GM21528 (cell line): ENCODE data around the gene HNRNPAB.
A peak's percentile ranks its signal among the peaks of the same experiment; 100 is the strongest.
"Not testable (repeated sequence)": the region's sequence is repeated elsewhere in the genome, so short reads cannot be mapped to it uniquely, and the experiment has no call there.

Source experiments
- ATAC-seq: cut with Tn5 transposase; IDR thresholded peaks from one replicate; pipeline ENCODE4 v1.9.1; 2021; ENCODE audit warnings: mild to moderate bottlenecking, moderate library complexity; ENCODE audit not compliant: unreplicated experiment, low FRiP score

The HNRNPAB gene

GRCh38 chr5:178228609-178229008 is 24.3 kb downstream of the HNRNPAB start:
- no peak for ATAC-seq

GRCh38 chr5:178229111-178229510 is 24.8 kb downstream of the HNRNPAB start:
- ATAC-seq: not testable (repeated sequence)

GRCh38 chr5:178229861-178230260 is 25.5 kb downstream of the HNRNPAB start:
- ATAC-seq: no peak

- no peak for ATAC-seq
Measured at GRCh38 chr5:178230879-178231538, 26.7 kb downstream of the HNRNPAB start.

- ATAC-seq: no peak
Measured at GRCh38 chr5:178231539-178232123, 27.3 kb downstream of the HNRNPAB start.

GRCh38 chr5:178232124-178232919 is 28.0 kb downstream of the HNRNPAB start, which contains the start of gene PHYKPL:
TSS of gene PHYKPL (minus strand) at chr5:178232802. CDS start at chr5:178232550, 252 bp downstream.
- ATAC-seq: peak; percentile 73

- no peak for ATAC-seq
Measured at GRCh38 chr5:178232920-178233429, 28.6 kb downstream of the HNRNPAB start.

- ATAC-seq: no peak
Measured at GRCh38 chr5:178234121-178234749, 29.9 kb downstream of the HNRNPAB start.

GRCh38 chr5:178234750-178235587 is 30.6 kb downstream of the HNRNPAB start:
- no peak for ATAC-seq

GRCh38 chr5:178235588-178235974 is 31.2 kb downstream of the HNRNPAB start:
- ATAC-seq: no peak

GRCh38 chr5:178236126-178236525 is 31.8 kb downstream of the HNRNPAB start:
- ATAC-seq: no peak

- ATAC-seq: no peak
Measured at GRCh38 chr5:178236679-178237078, 32.3 kb downstream of the HNRNPAB start.

- no peak for ATAC-seq
Measured at GRCh38 chr5:178237431-178238312, 33.3 kb downstream of the HNRNPAB start.

- ATAC-seq: no peak
Measured at GRCh38 chr5:178238313-178238635, 33.9 kb downstream of the HNRNPAB start.

GRCh38 chr5:178238711-178239592 is 34.6 kb downstream of the HNRNPAB start:
- ATAC-seq: no peak

- ATAC-seq: not testable (repeated sequence)
Measured at GRCh38 chr5:178239626-178240301, 35.4 kb downstream of the HNRNPAB start.

GRCh38 chr5:178240341-178240741 is 36.0 kb downstream of the HNRNPAB start:
- ATAC-seq: no peak

GRCh38 chr5:178240766-178241165 is 36.4 kb downstream of the HNRNPAB start:
- ATAC-seq: peak; percentile 41
